Activated naive CD8-positive, alpha-beta T cell treated with anti-CD3 and anti-CD28 coated beads, Interleukin-2, amount 10 ng/mL, durations not matched to agents 7 days and 5 days (primary cell): ENCODE results near the gene UBQLN3. TPM values are rescaled to one million over a fixed set of nuclear protein-coding genes. Genes with fewer than 3 reads are reported as not detected.

ENCODE experiments used
- ATAC-seq: fragments of 150-1000 bp; cut with Tn5 transposase; one replicate; pipeline ENCODE4 v1.10.0; 2021; ENCODE audit warnings: low read depth, moderate library complexity
- POLR2A ChIA-PET: fragments of 350-600 bp; sonication (Branson Sonifier 250); formaldehyde crosslinking; loops from one replicate; lab custom pipeline; 2021; ENCODE audit warnings: antibody characterized with exemption; lab: Charles Lee
- DNase-seq: peaks from one replicate; pipeline ENCODE4 v3.0.0; 2021
- H3K27ac Mint-ChIP-seq: one replicate; pipeline ENCODE4 v1.8.0; 2022; ENCODE audit warnings: mild to moderate bottlenecking, mixed read lengths
- H3K27me3 Mint-ChIP-seq: one replicate; pipeline ENCODE4 v1.8.0; 2022; ENCODE audit warnings: mild to moderate bottlenecking, moderate library complexity, mixed read lengths
- H3K36me3 Mint-ChIP-seq: one replicate; pipeline ENCODE4 v1.8.0; 2021; ENCODE audit warnings: mild to moderate bottlenecking, mixed read lengths
- H3K4me1 Mint-ChIP-seq: one replicate; pipeline ENCODE4 v1.8.0; 2021; ENCODE audit warnings: mixed read lengths
- H3K4me3 Mint-ChIP-seq: one replicate; pipeline ENCODE4 v1.8.0; 2022; ENCODE audit warnings: mild to moderate bottlenecking, moderate library complexity, mixed read lengths
- H3K9me3 Mint-ChIP-seq: one replicate; pipeline ENCODE4 v1.8.0; 2021; ENCODE audit warnings: mixed read lengths
- total RNA-seq, 2 experiments: library from RNA; stranded (reverse); gene quantifications; one replicate each; pipeline ENCODE4 v1.2.3, GENCODE V29; 2021

The UBQLN3 gene
- total RNA-seq, result under 1 TPM in 1 of 2 experiments, not detected in 1; 0.17 TPM

- H3K27ac Mint-ChIP-seq, result no peak within 1 kb of the TSS
- H3K9me3 Mint-ChIP-seq, result no peaks in the 10 kb centered on the region
- POLR2A ChIA-PET, result no interaction called here
- ATAC-seq, result no peak
- H3K36me3 Mint-ChIP-seq, result no peaks in the 10 kb centered on the region
- H3K4me3 Mint-ChIP-seq, result no peak within 1 kb of the TSS
- no peak for DNase-seq
- no peaks in the 10 kb centered on the region for H3K27me3 Mint-ChIP-seq
- no peaks in the 10 kb centered on the region for H3K4me1 Mint-ChIP-seq
Measured at GRCh38 chr11:5509803-5510202, at the start of gene UBQLN3. Gene UBQLN3, minus strand, starts transcription at chr11:5509957. Its CDS starts 399 bp downstream, at chr11:5509558.

GRCh38 chr11:5557751-5558150 lies 48.0 kb upstream of the UBQLN3 start:
- no peak overlapping the region for H3K27ac Mint-ChIP-seq
- H3K4me1 Mint-ChIP-seq, result no peaks in the 10 kb centered on the region
- H3K36me3 Mint-ChIP-seq, result no peaks in the 10 kb centered on the region
- DNase-seq, result no peak
- no peak overlapping the region for H3K4me3 Mint-ChIP-seq
- H3K9me3 Mint-ChIP-seq, result no peaks in the 10 kb centered on the region
- peaks cover 9% of the 10 kb centered on the region for H3K27me3 Mint-ChIP-seq
- POLR2A ChIA-PET, result no interaction called here
- ATAC-seq, result no peak

- ATAC-seq (no peak), DNase-seq (no peak)
- no peaks in the 10 kb centered on the region for H3K36me3 Mint-ChIP-seq
- H3K4me1 Mint-ChIP-seq, result no peaks in the 10 kb centered on the region
- H3K27me3 Mint-ChIP-seq, result peaks cover 9% of the 10 kb centered on the region
- no peak overlapping the region for H3K4me3 Mint-ChIP-seq
- POLR2A ChIA-PET, result no interaction called here
- no peak overlapping the region for H3K27ac Mint-ChIP-seq
- no peaks in the 10 kb centered on the region for H3K9me3 Mint-ChIP-seq
Measured at GRCh38 chr11:5556596-5557188, 46.9 kb upstream of the UBQLN3 start.

- H3K9me3 Mint-ChIP-seq, result no peaks in the 10 kb centered on the region
Measured at GRCh38 chr11:5553343-5553742, 43.6 kb upstream of the UBQLN3 start.

GRCh38 chr11:5550440-5551095 lies 40.8 kb upstream of the UBQLN3 start:
- H3K27me3 Mint-ChIP-seq, result peaks cover 3% of the 10 kb centered on the region
- no peak overlapping the region for H3K27ac Mint-ChIP-seq
- no peaks in the 10 kb centered on the region for H3K4me1 Mint-ChIP-seq
- no peak overlapping the region for H3K4me3 Mint-ChIP-seq
- ATAC-seq, result no peak
- H3K36me3 Mint-ChIP-seq, result no peaks in the 10 kb centered on the region
- no peak for DNase-seq
- POLR2A ChIA-PET, result no interaction called here
- H3K9me3 Mint-ChIP-seq, result no peaks in the 10 kb centered on the region

More at GRCh38 chr11:5553343-5553742, 43.6 kb upstream of the UBQLN3 start:
- Mint-ChIP-seq H3K27ac (no peak overlapping the region), H3K4me1 (no peaks in the 10 kb centered on the region), H3K27me3 (peaks cover 12% of the 10 kb centered on the region), H3K4me3 (no peak overlapping the region), H3K36me3 (no peaks in the 10 kb centered on the region)
- POLR2A ChIA-PET, result no interaction called here
- ATAC-seq, result no peak
- DNase-seq, result no peak

- ATAC-seq, result no peak
- peaks cover 3% of the 10 kb centered on the region for H3K27me3 Mint-ChIP-seq
- H3K9me3 Mint-ChIP-seq, result no peaks in the 10 kb centered on the region
- no peak for DNase-seq
- POLR2A ChIA-PET, result no interaction called here
- no peaks in the 10 kb centered on the region for H3K36me3 Mint-ChIP-seq
- no peaks in the 10 kb centered on the region for H3K4me1 Mint-ChIP-seq
- no peak within 1 kb of the TSS for H3K4me3 Mint-ChIP-seq
- H3K27ac Mint-ChIP-seq, result no peak within 1 kb of the TSS
Measured at GRCh38 chr11:5548440-5548839, 38.7 kb upstream of the UBQLN3 start, which contains the start of gene OR52H1. Gene OR52H1, minus strand, starts transcription at chr11:5548540. Its CDS starts 3,035 bp downstream, at chr11:5545505.

GRCh38 chr11:5547982-5548381 lies 38.2 kb upstream of the UBQLN3 start:
- no peak for ATAC-seq
- H3K36me3 Mint-ChIP-seq, result no peaks in the 10 kb centered on the region
- H3K27ac Mint-ChIP-seq, result no peak overlapping the region
- no peaks in the 10 kb centered on the region for H3K9me3 Mint-ChIP-seq
- H3K4me1 Mint-ChIP-seq, result no peaks in the 10 kb centered on the region
- POLR2A ChIA-PET, result no interaction called here
- DNase-seq, result no peak
- H3K27me3 Mint-ChIP-seq, result peaks cover 3% of the 10 kb centered on the region
- no peak overlapping the region for H3K4me3 Mint-ChIP-seq

GRCh38 chr11:5546457-5546856 lies 36.7 kb upstream of the UBQLN3 start:
- no peaks in the 10 kb centered on the region for H3K36me3 Mint-ChIP-seq
- DNase-seq (no peak), ATAC-seq (no peak)
- H3K27me3 Mint-ChIP-seq, result peaks cover 6% of the 10 kb centered on the region
- H3K27ac Mint-ChIP-seq, result no peak overlapping the region
- POLR2A ChIA-PET, result no interaction called here
- H3K9me3 Mint-ChIP-seq, result no peaks in the 10 kb centered on the region
- H3K4me1 Mint-ChIP-seq, result no peaks in the 10 kb centered on the region
- H3K4me3 Mint-ChIP-seq, result no peak overlapping the region

- H3K9me3 Mint-ChIP-seq, result peaks cover 4% of the 10 kb centered on the region
- ATAC-seq, result no peak
Measured at GRCh38 chr11:5541427-5541826, 31.7 kb upstream of the UBQLN3 start.

GRCh38 chr11:5536482-5536881 lies 26.7 kb upstream of the UBQLN3 start:
- H3K4me1 Mint-ChIP-seq, result no peaks in the 10 kb centered on the region
- H3K27me3 Mint-ChIP-seq, result peaks cover 2% of the 10 kb centered on the region
- peaks cover 4% of the 10 kb centered on the region for H3K9me3 Mint-ChIP-seq
- ATAC-seq (no peak), DNase-seq (no peak)
- no peak overlapping the region for H3K27ac Mint-ChIP-seq
- H3K36me3 Mint-ChIP-seq, result no peaks in the 10 kb centered on the region
- no peak overlapping the region for H3K4me3 Mint-ChIP-seq
- POLR2A ChIA-PET, result no interaction called here

More at GRCh38 chr11:5541427-5541826, 31.7 kb upstream of the UBQLN3 start:
- Mint-ChIP-seq H3K4me1 (no peaks in the 10 kb centered on the region), H3K36me3 (no peaks in the 10 kb centered on the region), H3K27me3 (peaks cover 3% of the 10 kb centered on the region), H3K27ac (no peak overlapping the region), H3K4me3 (no peak overlapping the region)
- POLR2A ChIA-PET, result no interaction called here
- DNase-seq, result no peak

GRCh38 chr11:5534046-5534445 lies 24.3 kb upstream of the UBQLN3 start:
- no peak for ATAC-seq
- peaks cover 4% of the 10 kb centered on the region for H3K9me3 Mint-ChIP-seq

GRCh38 chr11:5531053-5531831 lies 21.5 kb upstream of the UBQLN3 start:
- H3K4me1 Mint-ChIP-seq, result no peaks in the 10 kb centered on the region
- POLR2A ChIA-PET, result no interaction called here
- no peak overlapping the region for H3K27ac Mint-ChIP-seq
- ATAC-seq, result no peak
- peaks cover 1% of the 10 kb centered on the region for H3K27me3 Mint-ChIP-seq
- H3K36me3 Mint-ChIP-seq, result no peaks in the 10 kb centered on the region
- H3K9me3 Mint-ChIP-seq, result no peaks in the 10 kb centered on the region
- H3K4me3 Mint-ChIP-seq, result no peak overlapping the region
- no peak for DNase-seq

More at GRCh38 chr11:5534046-5534445, 24.3 kb upstream of the UBQLN3 start:
- no peak for DNase-seq
- H3K27ac Mint-ChIP-seq, result no peak overlapping the region
- no peaks in the 10 kb centered on the region for H3K4me1 Mint-ChIP-seq
- H3K27me3 Mint-ChIP-seq, result peaks cover 2% of the 10 kb centered on the region
- POLR2A ChIA-PET, result no interaction called here
- no peak overlapping the region for H3K4me3 Mint-ChIP-seq
- H3K36me3 Mint-ChIP-seq, result no peaks in the 10 kb centered on the region

- H3K9me3 Mint-ChIP-seq, result no peaks in the 10 kb centered on the region
- no peaks in the 10 kb centered on the region for H3K4me1 Mint-ChIP-seq
- no peaks in the 10 kb centered on the region for H3K36me3 Mint-ChIP-seq
- no peak overlapping the region for H3K27ac Mint-ChIP-seq
- no peaks in the 10 kb centered on the region for H3K27me3 Mint-ChIP-seq
- no peak overlapping the region for H3K4me3 Mint-ChIP-seq
- ATAC-seq (no peak), DNase-seq (no peak)
- POLR2A ChIA-PET, result no interaction called here
Measured at GRCh38 chr11:5528495-5528894, 18.7 kb upstream of the UBQLN3 start.
